ENCODE measurements around the gene CASQ2.
"Not testable (repeated sequence)": the region's sequence is repeated elsewhere in the genome, so short reads cannot be mapped to it uniquely, and the experiment has no call there.

GRCh38 chr1:115779075-115779474 lies 10.6 kb upstream of the CASQ2 start:
- not testable (repeated sequence) for TF ChIP-seq CTCF (IDR thresholded peaks at IDR 0.05; ENCODE audit: low read length); EZH2phosphoT487 (IDR thresholded peaks at IDR 0.05; ENCODE audit: low read length); EZH2 (optimal IDR thresholded peaks at IDR 0.05; ENCODE audit: low read depth, low read length)

All from MM.1S (cell line).